Measurements from ENCODE around the gene ARFIP2.

ARFIP2 gene

DNA sequence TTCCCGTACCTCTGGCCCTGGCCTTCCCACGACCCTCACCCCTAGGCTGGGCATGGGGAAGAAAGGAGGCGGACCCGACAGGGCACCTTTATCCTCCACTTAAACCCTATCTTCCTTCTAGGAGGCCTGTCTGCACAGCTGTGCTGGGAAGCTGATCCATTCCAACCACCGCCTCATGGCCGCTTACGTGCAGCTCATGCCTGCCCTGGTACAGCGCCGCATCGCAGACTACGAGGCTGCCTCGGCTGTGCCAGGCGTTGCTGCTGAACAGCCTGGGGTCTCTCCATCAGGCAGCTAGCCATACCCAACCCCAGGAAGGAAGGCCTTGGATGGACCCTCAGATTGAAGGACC lies 769 bp upstream of the ARFIP2 start:
- no peak for DNase-seq

DNA sequence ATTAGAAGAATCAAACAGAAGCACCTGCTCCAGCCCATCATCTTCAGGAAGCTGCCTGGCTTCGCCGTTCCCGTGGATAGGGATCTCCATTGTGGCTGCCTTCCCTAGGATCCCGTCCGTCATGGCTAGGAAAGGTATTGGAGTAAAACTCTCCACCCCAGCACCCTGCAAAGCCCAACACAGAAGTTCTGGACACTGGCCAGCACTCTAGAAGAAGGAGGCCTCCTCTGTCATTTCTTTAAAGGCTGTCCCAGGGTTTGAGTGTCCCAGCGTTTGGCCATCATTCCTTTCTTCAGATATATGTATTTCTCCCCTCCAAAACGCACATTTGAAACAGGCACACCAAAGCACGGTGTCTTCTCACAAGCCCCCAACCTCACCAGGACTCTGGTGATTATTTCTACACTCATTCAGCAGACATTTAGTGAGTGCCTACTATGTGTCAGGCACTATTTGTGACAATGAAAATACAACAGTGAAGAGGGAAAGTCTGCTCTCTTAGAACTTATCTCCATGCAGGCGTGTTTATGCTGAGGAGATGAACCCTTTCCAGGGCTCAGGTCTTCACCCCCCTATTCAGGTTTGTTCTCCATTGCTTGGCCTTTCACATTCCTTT lies 724 bp downstream of the ARFIP2 start:
- no peak for DNase-seq

DNA sequence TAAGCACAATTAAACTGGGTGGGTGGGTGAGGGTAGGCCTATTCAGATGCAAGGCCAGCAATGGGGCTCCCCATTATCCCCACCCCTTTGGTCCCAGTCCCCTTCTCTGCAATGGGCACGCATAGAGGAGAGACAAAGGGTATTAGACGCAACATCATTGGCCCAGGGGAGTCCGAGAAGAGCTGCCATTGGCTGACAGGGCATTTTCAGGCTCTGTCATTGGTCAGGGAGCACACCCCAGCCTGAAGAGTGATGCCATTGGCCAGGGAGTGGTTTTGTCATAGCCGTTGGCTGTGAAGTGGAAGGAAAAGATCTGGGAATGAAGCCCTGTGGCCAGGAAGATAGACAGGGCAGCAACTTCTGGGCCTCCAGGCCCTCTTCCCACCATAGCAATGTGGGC lies 4.6 kb downstream of the ARFIP2 start:
- DNase-seq: no peak

DNA sequence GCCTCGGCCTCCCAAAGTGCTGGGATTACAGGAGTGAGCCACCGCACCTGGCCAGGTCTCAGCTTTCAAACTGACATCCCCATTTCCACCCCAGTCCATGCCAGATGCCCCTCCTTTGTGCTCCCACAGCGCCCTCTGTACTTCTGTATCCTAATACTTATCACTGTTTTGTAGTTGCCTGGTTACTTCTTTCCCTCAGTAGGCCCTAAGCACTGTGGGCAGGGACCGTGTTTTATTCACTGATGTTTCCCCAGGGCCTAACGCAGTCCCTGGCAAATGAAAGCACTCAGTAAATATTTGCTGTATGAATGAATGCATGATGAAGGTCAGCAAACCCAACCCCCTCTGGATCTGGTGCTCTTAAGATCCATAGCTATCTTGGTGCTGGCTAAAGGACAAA lies 5.2 kb downstream of the ARFIP2 start:
- no peak for DNase-seq

DNA sequence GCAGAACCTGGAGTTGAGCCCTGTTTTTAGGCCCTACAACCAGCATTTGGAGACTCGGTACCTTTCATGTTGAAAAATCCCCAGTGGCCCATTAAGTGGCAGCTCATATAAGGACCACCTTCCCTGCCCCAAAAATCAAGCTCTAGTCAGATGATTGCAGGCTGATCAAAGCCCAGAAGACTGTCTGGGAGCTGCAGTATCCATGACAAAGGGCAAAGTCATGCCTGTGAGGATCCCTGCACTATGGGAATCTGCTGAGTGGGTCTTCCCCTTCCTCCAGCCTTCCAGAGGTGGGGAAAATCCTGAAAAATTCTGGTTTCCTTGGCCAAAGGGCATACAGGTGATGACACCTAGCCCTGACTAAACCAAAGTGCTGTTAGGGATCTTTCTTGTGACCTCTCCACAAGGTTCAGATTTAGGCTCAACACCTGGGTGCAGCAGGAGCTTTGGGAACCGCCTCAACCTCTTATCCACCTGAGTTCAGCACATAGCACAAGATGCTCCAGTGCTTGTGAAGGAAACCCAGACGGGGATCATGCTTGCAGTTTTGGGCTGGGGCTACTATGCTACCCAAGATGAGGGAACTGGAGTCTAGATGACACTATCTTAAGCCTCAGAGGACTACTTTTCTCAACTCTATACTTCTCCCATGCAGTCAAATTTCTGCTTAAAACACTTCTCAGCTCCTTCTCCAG lies 6.2 kb downstream of the ARFIP2 start:
- no peak for DNase-seq

DNA sequence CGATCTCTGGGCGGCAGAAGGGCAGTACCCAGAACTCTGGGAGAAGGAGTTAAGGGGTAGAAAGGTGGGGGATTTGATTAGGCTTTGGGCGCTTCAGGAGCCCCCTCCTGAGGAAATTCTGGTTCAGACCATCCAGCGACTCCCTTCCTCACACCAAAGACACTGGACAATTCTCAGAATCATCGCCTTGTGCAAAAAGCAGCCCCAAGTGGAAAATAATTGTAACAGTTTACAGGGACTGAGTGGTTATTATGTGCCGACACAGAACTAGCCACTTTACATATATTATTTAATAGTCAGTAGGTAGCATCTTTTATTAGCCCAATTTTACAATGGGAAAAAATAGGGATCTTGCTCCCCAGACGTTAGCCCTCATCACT lies 6.7 kb downstream of the ARFIP2 start:
- DNase-seq: no peak

DNA sequence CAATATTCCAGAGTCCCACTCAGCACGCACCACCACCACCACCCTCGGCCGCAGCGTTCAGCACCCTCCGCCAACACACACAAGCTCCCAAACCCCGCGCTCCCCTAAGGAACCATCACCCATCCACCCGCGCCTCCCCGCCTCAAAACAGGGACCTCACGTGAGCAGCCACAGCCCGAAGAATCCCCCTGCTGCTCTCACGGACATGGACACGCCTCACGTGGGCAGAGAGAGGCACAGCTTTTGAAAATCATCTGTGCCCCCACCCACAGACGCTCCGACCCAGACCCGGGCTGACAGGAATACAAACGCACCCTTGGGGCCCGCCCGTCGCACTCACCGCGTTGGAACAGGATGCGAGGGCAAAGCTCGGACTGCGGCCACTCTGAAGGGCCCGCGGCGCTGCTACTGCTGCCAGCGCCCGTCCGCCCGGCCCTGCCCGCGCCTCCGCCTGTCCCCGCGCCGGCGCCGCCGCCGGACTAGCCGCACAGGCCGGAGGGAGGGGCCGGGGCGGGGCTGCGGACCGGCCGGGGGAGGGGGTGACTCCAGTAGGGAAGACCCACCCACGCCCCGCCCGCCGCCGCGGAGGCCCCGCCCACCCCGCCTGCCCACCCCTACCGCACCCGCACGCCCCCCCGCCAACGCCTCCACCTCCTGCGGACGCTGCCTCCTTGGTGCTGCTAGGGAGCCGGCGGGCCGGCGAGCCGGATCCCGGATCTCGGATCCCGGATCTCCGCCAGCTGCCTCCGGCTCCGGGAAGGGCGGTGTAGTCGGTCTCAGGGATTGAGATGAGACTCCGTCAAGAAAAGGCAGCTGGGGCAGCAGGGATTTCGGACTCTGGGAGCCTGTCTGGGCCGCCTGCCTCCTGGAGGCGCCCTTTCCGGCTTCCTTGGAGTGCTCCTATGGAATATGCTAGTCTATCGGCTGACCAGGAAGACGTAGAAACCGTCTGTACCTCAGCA lies 7.4 kb downstream of the ARFIP2 start, which contains the start of gene TRIM3:
TSS of gene TRIM3 (minus strand) at position 491 of the 962 bp plus-strand sequence. CDS start 8,246 bp downstream, outside the sequence.
- peak; percentile 49 to 77 (median 74) for DNase-seq

DNA sequence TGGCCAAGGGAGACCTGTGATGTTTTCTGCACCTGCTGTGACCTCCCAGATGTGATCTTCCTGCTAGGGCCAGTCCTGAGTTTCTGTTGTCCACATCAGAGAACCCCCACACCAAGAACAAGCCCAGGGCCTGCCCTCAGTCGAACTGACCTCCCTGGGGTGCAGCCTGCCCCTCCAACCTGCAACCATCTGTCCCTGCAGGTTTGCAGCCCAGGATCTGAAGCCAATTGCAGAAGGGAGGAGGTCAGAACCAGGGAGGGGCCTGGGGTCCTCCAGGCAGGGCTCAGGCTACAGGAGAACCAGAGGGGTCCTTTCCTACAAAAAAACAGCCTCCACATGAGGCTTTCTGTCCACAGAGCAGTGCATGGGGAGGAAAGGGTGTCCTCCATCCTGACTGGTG lies 8.2 kb downstream of the ARFIP2 start:
- no peak for DNase-seq

DNA sequence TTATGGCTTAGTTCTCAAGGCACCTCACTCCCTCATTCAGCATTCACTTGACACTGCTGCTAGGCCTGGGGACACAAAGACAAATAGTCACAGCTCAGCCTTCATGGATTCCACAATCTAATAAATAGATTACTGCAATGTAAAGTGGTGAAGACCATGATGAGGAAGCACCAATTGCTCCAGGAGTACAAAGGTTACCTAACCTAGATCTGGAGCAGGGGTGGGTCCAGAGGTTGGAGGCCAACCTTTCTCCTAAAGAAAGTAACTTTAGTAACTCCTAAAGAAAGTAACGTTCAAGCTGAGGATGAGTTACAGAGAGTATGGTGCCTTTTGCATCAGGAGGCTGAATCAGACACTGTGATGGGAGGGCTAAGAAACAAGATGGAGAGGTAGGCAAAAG lies 11.5 kb downstream of the ARFIP2 start:
- no peak for DNase-seq

DNA sequence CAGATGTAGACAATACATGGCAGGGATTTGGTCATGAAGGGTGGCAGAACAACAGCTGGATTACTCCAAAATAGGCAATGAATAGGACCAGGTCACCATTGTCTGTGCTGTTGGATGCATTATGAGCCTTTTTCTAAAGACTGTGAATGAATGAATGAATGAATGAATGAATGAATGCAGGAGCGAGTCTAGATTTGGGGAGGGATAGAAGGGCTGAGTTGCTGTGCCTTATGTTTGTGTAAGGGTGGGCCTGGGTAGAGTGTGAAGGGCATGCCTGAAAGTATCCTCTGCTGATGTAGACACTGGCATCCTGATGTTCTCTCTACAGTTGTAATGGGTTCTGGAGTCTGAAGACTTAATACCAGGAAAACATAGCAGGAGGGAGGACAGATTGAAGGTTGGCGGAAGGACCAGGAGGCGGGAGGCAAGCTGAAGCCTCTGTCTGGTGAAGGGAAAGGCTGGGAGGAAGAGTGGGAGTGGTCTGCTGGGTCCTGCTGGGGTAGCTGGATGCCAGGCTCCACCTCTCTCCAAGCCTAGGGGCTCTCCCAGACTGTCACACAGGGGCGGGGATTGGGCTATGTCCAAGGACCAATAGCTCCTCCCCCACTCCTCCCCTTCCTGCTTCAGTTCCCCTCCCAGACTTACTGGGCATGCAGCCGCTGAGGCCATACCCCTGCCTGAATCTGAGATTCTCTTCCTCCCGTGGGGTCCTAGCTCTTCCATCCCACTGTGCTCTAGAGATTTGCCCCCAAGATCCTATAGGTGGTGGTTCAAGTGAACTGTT lies 12.2 kb downstream of the ARFIP2 start:
- no peak for DNase-seq

DNA sequence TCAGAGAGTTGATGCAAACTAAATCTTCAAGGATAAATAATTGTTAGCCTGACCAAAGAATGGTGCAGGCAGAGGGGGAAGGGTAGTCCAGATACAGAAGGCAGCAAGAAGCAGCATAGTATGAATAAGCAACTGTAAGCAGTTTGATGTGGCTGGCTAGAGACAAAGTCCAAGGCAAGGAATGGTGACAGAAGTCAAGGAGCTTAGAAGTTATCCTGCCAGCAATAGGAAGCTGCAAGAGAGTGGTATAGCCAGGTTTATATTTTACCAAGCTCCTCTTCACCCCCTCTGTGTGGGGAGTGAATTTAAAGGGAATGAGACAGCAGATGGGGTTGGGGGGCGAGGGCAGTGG lies 22.1 kb downstream of the ARFIP2 start:
- DNase-seq: no peak

DNA sequence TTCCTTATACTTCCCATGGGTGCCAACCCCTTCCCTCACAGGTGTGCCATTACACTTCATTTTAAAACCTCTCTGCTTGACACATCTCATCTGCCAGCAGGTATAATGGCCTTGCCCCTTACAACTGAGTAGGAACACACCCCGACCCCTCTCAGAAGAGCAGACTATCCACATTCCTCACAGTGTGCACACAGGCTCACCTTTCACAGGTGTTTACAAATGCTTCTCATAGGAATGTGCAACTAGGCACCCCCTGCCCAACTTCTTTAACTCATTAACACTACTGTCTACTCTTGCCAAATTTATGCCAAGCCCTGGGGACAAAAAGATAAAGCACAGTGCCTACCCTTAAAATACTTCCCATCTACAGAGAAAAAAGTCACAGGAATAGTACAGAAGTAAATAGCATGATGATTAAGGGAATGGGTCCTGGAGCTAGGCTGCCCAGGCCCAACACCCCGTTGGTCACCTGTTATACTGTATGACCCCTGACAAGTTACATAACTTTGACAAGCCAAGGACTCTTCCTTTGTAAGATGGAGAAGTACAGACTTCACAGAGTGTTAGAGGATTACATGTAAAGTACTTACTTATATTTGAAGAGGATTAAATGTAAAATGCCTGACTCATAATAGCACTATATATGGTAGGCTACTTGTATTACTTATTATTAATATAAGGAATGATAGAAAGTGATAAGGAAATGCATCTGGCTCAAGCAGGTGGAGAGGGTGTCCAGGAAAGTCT lies 22.6 kb downstream of the ARFIP2 start:
- no peak for DNase-seq

DNA sequence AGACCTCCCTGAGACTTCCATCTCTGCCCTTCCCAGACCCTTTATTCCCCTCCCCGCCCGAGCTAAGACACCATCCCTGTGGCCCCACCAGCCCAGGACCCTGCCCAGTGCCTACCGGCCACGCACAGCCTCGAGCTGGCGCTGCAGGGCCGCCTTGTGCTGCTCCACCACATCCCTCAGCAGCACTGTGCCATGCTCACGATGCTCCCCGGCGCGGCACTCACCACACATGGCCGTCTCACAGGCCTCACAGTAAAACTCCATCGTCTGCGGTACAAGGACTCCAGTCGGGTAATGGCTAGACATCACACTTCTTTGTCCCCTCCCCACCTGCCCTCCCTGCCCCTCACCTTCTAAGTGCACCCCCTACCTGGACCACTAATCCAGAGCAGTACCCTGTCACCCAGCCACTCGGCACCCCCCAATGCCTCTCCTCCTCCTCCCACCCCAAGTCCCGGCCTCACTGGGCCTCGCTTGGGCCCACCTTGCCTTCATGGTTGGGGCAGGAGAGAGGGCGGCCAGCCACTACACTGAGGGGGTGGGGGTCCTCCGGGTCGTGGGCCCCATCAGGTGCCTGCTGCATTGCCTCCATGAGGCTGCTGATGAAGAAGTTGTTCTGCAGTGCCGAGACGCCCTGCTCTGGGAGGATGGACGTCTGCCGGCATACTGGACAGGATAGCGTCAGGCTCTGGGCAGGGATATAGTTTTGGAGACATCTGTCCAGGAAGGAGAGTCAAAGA lies 23.4 kb downstream of the ARFIP2 start:
- DNase-seq: no peak

DNA sequence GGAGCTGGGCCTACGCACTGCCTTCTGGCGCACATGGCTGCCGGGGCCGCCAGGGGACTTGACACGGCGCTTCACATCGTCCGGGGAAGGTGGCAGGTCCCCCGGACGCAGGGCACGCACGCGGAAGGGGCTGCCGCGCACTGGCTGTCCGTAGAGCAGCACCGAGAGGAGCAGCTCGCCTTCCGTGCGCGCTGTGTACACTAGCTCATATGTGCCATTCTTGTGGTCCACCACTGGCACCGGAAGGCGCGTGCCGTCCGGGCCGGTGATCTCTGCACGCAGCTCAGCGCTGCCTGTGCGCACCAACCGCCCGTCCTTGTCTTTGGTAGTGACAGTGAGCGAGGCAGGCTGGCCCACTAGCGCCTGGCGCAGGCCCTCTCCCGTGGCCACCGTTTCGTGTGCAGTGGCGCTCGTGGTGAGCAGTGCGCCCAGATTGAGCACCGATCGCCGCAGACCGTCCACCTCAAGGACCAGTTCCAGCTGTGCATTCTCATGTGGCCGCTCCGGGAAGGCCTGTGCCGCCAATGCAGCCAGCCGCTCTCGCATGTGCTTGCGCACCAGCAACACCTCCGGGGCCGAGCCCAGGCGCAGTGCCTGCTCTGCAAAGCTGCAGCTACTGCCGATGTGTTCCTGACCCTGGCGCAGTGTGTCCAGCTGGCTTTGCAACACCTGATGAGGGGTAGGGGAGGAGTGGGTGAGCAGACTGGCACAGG lies 24.6 kb downstream of the ARFIP2 start:
- no peak for DNase-seq

DNA sequence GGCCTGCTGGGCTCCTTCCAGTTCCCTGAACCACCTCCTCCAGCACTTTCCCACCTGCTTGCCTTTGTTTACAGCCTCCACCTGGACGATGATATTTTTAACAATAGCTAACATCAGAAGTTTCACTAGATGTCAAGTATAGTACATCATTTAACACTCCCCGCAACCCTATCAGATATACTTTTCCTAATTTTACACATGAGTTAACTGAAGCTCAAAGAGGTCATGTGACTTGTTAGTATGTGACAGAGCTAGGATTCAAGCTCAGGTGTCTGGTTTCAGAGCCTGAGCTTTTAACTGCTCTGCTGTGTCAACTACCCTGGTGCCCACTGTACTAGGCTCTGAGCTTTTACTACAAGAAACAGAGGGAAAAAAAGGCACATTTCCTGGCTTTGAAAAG lies 26.1 kb downstream of the ARFIP2 start:
- no peak for DNase-seq

DNA sequence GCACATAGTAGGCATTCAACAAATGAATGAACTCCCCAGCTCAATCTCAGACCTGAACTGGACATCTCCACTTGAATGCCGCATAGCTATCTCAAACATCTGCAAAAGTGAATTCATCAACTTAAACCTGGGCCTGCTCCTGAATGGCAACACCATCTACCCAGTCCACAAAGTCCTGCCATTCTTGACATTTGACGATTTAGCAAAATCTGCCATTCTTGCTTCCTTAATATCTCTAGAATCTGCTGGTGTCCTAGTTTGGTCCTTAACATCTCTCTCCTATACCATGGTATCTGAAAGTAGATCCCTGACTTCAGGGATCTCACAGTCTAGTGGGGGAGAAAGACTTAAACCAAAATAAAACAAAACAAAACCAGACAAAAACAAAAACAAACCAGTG lies 28.0 kb downstream of the ARFIP2 start:
- no peak for DNase-seq

DNA sequence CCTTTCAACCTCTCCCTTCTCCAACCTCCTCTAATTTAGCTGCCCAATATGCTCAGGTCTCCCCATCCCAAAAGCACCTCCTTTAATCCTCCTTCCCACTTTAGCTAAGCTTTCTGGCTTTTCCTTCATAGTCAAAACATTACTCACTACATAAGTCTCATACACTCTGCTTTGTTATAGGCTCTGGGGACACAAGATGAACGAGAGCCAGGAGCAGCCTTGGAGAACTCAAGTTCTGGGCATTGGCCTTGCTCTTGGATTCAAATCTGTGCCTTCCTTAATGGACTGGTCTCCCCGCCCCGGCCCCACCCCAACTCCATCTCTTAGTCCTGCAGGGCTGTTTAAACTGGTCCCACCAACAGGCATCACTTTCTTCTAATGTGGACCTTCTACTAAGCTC lies 28.9 kb downstream of the ARFIP2 start:
- DNase-seq: no peak

DNA sequence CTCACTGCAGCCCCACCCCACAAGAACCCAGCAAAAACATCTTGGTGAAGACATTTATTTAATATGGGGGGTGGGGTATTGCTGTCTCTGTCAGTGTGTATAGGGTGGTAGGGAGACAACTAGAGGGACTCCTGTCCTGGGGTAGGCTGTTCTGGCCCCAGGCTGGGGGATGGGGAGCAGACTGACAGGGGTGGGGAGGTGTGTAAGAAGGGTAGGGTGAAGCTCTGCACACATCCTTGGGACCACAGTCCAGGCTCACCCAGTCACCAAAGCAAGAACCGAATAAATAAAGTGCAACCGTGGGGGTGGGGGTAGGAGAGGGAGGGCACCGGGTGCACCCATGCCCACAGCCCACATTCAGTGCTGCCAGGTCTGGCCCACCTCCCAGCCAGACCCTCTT lies 32.6 kb downstream of the ARFIP2 start:
- no peak for DNase-seq

DNA sequence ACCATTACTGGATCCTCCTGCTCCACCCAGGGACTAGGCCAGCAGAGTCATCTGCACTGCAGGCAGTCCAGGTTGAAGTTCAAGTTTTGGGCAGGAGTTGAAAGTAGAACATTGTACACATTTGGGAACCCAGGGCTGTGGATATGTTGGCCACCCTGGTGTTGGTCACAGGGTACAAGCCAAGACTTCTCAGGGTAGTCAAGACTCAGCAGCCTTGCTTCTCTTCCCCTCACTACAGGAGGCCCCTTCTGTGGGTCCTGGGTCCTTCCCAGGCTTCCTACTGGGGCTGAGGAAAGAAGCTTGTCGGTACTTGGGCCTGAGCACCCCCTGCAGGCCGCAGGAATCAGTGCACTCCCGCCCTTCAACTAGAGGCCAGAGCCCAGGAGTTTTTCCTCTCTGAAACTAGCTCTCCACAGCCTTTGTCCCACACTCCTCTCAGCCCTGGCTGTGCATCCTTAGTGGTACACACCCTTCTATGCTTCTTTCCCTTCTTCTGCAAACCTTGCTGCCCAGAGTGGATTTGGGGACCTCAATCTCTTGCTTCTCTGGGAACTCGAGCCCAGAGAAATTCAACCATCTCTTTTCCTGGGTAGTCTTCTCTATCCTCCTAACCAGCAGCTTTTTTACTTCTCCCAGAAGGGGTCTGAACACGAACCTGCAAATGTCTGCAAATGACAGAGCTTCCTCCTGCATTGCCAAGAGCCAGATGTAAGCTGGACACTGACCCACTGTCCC lies 37.7 kb downstream of the ARFIP2 start:
- peak; percentile 26 to 52 (median 41) for DNase-seq

DNA sequence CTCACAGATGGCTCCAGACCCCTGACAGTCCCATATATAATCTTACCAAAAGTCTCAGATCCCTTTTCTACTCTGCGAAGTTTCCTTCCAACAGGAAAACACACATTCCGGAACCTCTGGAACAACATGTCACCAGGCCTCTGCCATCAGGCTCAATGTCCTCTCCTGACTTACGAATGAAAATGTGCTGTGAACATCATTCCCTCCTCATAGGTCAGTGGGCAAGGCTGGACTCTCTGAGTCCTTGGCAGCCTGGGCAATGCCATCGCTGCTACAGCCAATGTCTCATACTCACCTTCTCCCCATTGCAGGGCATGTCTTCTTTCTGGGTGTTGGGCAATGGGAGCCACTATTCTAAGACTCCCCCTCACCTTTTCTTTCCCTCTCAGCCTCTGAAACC lies 38.7 kb downstream of the ARFIP2 start:
- no peak for DNase-seq

All from T-helper 1 cell (primary cell).